IMR-90 (cell line): ENCODE data around the gene STAM. TPM values are rescaled to one million over a fixed set of nuclear protein-coding genes. Genes with fewer than 3 reads are reported as not detected.

Source experiments
- ATAC-seq: fragments of 200-7000 bp; cut with Tn5 transposase; 2 replicates; pipeline ENCODE4 v1.9.1; 2020; ENCODE audit warnings: low read depth, mild to moderate bottlenecking, moderate library complexity
- BruUV-seq: library from RNA; stranded (reverse); fragments of 400-500 nt; replicated peaks from 2 replicates; lab custom pipeline; 2021; lab: Mats Ljungman, UMichigan
- CTCF ChIA-PET: fragments of 300-600 bp; formaldehyde crosslinking; extraction: SDS; loops from one replicate; lab custom pipeline; 2021; ENCODE audit warnings: antibody characterized with exemption; lab: Yijun Ruan, JAX
- POLR2A ChIA-PET: fragments of 300-600 bp; sonication (Branson Sonifier 250); formaldehyde crosslinking; loops from one replicate; lab custom pipeline; 2022; ENCODE audit warnings: antibody characterized with exemption; ENCODE audit not compliant: unreplicated experiment; lab: Charles Lee
- DNase-seq: peaks from one replicate; pipeline ENCODE4 v3.0.0; 2013
- H2AFZ ChIP-seq: replicated peaks from 2 replicates; pipeline ENCODE3; 2013; ENCODE audit warnings: low read length, mild to moderate bottlenecking; ENCODE audit not compliant: poor library complexity
- H2AK5ac ChIP-seq: 2 replicates; pipeline ENCODE4 v1.6.1; 2013; ENCODE audit warnings: low read depth, low read length, inconsistent platforms
- H2AK9ac ChIP-seq: replicated peaks from 2 replicates; pipeline ENCODE3; 2013; ENCODE audit warnings: mild to moderate bottlenecking, low read depth, low read length, moderate library complexity; ENCODE audit not compliant: poor library complexity
- H2BK120ac ChIP-seq: 2 replicates; pipeline ENCODE4 v1.6.1; 2013; ENCODE audit warnings: low read depth, low read length, inconsistent platforms
- H2BK15ac ChIP-seq: 3 replicates; pipeline ENCODE4 v1.6.1; 2013; ENCODE audit warnings: low read depth, low read length, inconsistent platforms
- H2BK20ac ChIP-seq: 2 replicates; pipeline ENCODE4 v1.6.1; 2013; ENCODE audit warnings: low read depth, mild to moderate bottlenecking, inconsistent platforms, low read length, moderate library complexity
- H2BK5ac ChIP-seq: 2 replicates; pipeline ENCODE4 v1.6.1; 2013; ENCODE audit warnings: mild to moderate bottlenecking, low read depth, low read length, inconsistent platforms; ENCODE audit not compliant: poor library complexity, severe bottlenecking
- H3K14ac ChIP-seq: replicated peaks from 2 replicates; pipeline ENCODE4 v1.6.1; 2013; ENCODE audit warnings: low read depth, low read length, inconsistent platforms
- H3K18ac ChIP-seq: 2 replicates; pipeline ENCODE4 v1.6.1; 2013; ENCODE audit warnings: low read depth, low read length, control low read depth
- H3K23ac ChIP-seq: 2 replicates; pipeline ENCODE4 v1.6.1; 2013; ENCODE audit warnings: low read depth, low read length, inconsistent platforms
- H3K27ac ChIP-seq: 2 replicates; pipeline ENCODE4 v1.5.1; 2013; ENCODE audit warnings: mild to moderate bottlenecking, control low read depth, low read length; ENCODE audit not compliant: insufficient read depth
- H3K27me3 ChIP-seq: 2 replicates; pipeline ENCODE4 v1.6.1; 2013; ENCODE audit warnings: low read length; ENCODE audit not compliant: control insufficient read depth, insufficient read depth
- H3K36me3 ChIP-seq: 2 replicates; pipeline ENCODE4 v1.6.1; 2013; ENCODE audit warnings: low read length, mixed read lengths; ENCODE audit not compliant: control insufficient read depth, insufficient read depth
- H3K4ac ChIP-seq: 2 replicates; pipeline ENCODE4 v1.6.1; 2013; ENCODE audit warnings: low read depth, low read length, inconsistent platforms
- H3K4me1 ChIP-seq: 2 replicates; pipeline ENCODE4 v1.6.1; 2013; ENCODE audit warnings: low read length, mixed read lengths; ENCODE audit not compliant: control insufficient read depth, insufficient read depth
- H3K4me2 ChIP-seq: 2 replicates; pipeline ENCODE4 v1.6.1; 2013; ENCODE audit warnings: low read depth, mild to moderate bottlenecking, control low read depth, low read length, moderate library complexity
- H3K4me3 ChIP-seq: 2 replicates; pipeline ENCODE4 v1.5.1; 2013; ENCODE audit warnings: low read depth, mild to moderate bottlenecking, control low read depth, low read length, moderate library complexity; ENCODE audit not compliant: insufficient read depth
- H3K56ac ChIP-seq: 2 replicates; pipeline ENCODE4 v1.6.1; 2013; ENCODE audit warnings: low read length, inconsistent platforms; ENCODE audit not compliant: insufficient read depth; ENCODE audit errors: extremely low read depth
- H3K79me1 ChIP-seq, 2 experiments: 2 replicates each; pipeline ENCODE4 v1.6.1; 2013; ENCODE audit warnings: low read length in 2 of 2, inconsistent platforms in 1 of 2, low read depth in 1 of 2
- H3K9ac ChIP-seq: 2 replicates; pipeline ENCODE4 v1.6.1; 2013; ENCODE audit warnings: low read depth, low read length, control low read depth
- H3K9me1 ChIP-seq: 2 replicates; pipeline ENCODE4 v1.6.1; 2013; ENCODE audit warnings: low read length, inconsistent platforms; ENCODE audit not compliant: insufficient read depth
- H3K9me3 ChIP-seq: 2 replicates; pipeline ENCODE4 v1.6.1; 2013; ENCODE audit warnings: low read length; ENCODE audit not compliant: control insufficient read depth, insufficient read depth
- H4K20me1 ChIP-seq: 2 replicates; pipeline ENCODE4 v1.6.1; 2013; ENCODE audit warnings: low read length, inconsistent platforms; ENCODE audit not compliant: insufficient read depth
- H4K5ac ChIP-seq: 2 replicates; pipeline ENCODE4 v1.6.1; 2013; ENCODE audit warnings: mild to moderate bottlenecking, low read depth, low read length, control low read depth
- H4K8ac ChIP-seq, 2 experiments: 2 replicates each; pipeline ENCODE4 v1.6.1; 2013; ENCODE audit warnings: low read depth in 2 of 2, low read length in 2 of 2, control low read depth in 1 of 2, inconsistent platforms in 1 of 2
- H4K91ac ChIP-seq: 2 replicates; pipeline ENCODE4 v1.6.1; 2013; ENCODE audit warnings: low read depth, low read length, inconsistent platforms; ENCODE audit not compliant: insufficient read depth
- BHLHE40 ChIP-seq: fragments of 150-350 bp; IDR thresholded peaks from 2 replicates; pipeline ENCODE4 v1.6.1; 2016; ENCODE audit warnings: mild to moderate bottlenecking, low read depth, low read length
- CEBPB ChIP-seq: IDR thresholded peaks from 2 replicates; pipeline ENCODE4 v1.6.1; 2012; ENCODE audit warnings: low read depth, low read length, improper control_type of control experiment
- CHD1 ChIP-seq: IDR thresholded peaks from 2 replicates; pipeline ENCODE4 v1.6.1; 2012; ENCODE audit warnings: low read depth, low read length, improper control_type of control experiment
- CTCF ChIP-seq: conservative IDR thresholded peaks from 2 replicates; pipeline ENCODE4 v1.5.1; 2012; ENCODE audit warnings: mild to moderate bottlenecking, low read depth, low read length, improper control_type of control experiment
- FOS ChIP-seq: fragments of 150-350 bp; IDR thresholded peaks from 2 replicates; pipeline ENCODE4 v1.6.1; 2016; ENCODE audit warnings: low read depth, low read length
- MAFK ChIP-seq: IDR thresholded peaks from 2 replicates; pipeline ENCODE4 v1.6.1; 2012; ENCODE audit warnings: low read depth, low read length, improper control_type of control experiment
- MAZ ChIP-seq: IDR thresholded peaks from 2 replicates; pipeline ENCODE4 v1.6.1; 2012; ENCODE audit warnings: low read depth, mild to moderate bottlenecking, low read length, improper control_type of control experiment, moderate library complexity, borderline replicate concordance
- MXI1 ChIP-seq: IDR thresholded peaks from 2 replicates; pipeline ENCODE4 v1.6.1; 2012; ENCODE audit warnings: low read depth, mild to moderate bottlenecking, low read length, moderate library complexity, borderline replicate concordance
- NFE2L2 ChIP-seq: fragments of 150-350 bp; IDR thresholded peaks from 2 replicates; pipeline ENCODE4 v1.6.1; 2016; ENCODE audit warnings: low read depth, mild to moderate bottlenecking, low read length
- POLR2A ChIP-seq: IDR thresholded peaks from 2 replicates; pipeline ENCODE4 v1.6.1; 2012; ENCODE audit warnings: mild to moderate bottlenecking, low read depth, low read length
- RAD21 ChIP-seq: IDR thresholded peaks from 2 replicates; pipeline ENCODE4 v1.6.1; 2012; ENCODE audit warnings: low read length, improper control_type of control experiment
- RCOR1 ChIP-seq: IDR thresholded peaks from 2 replicates; pipeline ENCODE4 v1.6.1; 2012; ENCODE audit warnings: mild to moderate bottlenecking, low read length, improper control_type of control experiment; ENCODE audit not compliant: insufficient replicate concordance
- RFX5 ChIP-seq: IDR thresholded peaks from 2 replicates; pipeline ENCODE4 v1.8.0; 2012; ENCODE audit warnings: low read depth, mild to moderate bottlenecking, low read length, moderate library complexity
- SMC3 ChIP-seq: fragments of 150-350 bp; IDR thresholded peaks from 2 replicates; pipeline ENCODE4 v1.6.1; 2016; ENCODE audit warnings: low read depth, mild to moderate bottlenecking, antibody characterized with exemption, low read length, moderate library complexity
- USF2 ChIP-seq: fragments of 150-350 bp; IDR thresholded peaks from 2 replicates; pipeline ENCODE4 v1.6.1; 2017; ENCODE audit warnings: mild to moderate bottlenecking, antibody characterized with exemption, low read length, low read depth
- WGBS, 2 experiments: methylation state at CpG; one replicate each; pipeline versions ENCODE4 v1.1.5 to v1.1.7; 2013; ENCODE audit warnings: missing lambda C conversion rate in 2 of 2; ENCODE audit not compliant: insufficient read length in 1 of 2; ENCODE audit errors: extremely low coverage in 2 of 2; 5-methylcytosine and 5-hydroxymethylcytosine counted together
- dilution Hi-C: fragments of 300-500 bp; cut with HindIII; formaldehyde crosslinking; loops from one replicate; pipeline ENCODE4 v1.14.3; 2018; ENCODE audit warnings: low sequenced_read_pairs; ENCODE audit not compliant: unreplicated experiment
- in situ Hi-C: fragments of 300-500 bp; cut with MboI; formaldehyde crosslinking; loops from 3 replicates; pipeline ENCODE4 v1.14.3; 2019; ENCODE audit warnings: low sequenced_read_pairs, inconsistent platforms, mixed read lengths
- intact Hi-C: fragments of 100-400 bp; cut with micrococcal nuclease; formaldehyde crosslinking; loops from 2 replicates; pipeline ENCODE4 v1.10.0; 2022
- polyA plus RNA-seq, 3 experiments: library from polyadenylated mRNA; depleted of rRNA; stranded (reverse); fragments of >200 nt; gene quantifications; 2 replicates each; pipeline ENCODE4 v1.2.3, GENCODE V29; 2012; ENCODE audit warnings: low replicate concordance in 1 of 3
- total RNA-seq: library from RNA; depleted of rRNA; stranded (reverse); fragments of >200 nt; gene quantifications from 2 replicates; pipeline ENCODE4 v1.2.3, GENCODE V29; 2012
- TF ChIP-seq, protein P1 (sequence below): fragments of 150-350 bp; IDR thresholded peaks from 2 replicates; pipeline ENCODE4 v1.6.1; 2016; ENCODE audit warnings: low read depth, mild to moderate bottlenecking, low read length, moderate library complexity, borderline replicate concordance

Gene STAM
- total and polyA plus RNA-seq, 2 of the 4 experiments (the other 2 are of a cell fraction) = 22.9 to 23.3 TPM

DNA sequence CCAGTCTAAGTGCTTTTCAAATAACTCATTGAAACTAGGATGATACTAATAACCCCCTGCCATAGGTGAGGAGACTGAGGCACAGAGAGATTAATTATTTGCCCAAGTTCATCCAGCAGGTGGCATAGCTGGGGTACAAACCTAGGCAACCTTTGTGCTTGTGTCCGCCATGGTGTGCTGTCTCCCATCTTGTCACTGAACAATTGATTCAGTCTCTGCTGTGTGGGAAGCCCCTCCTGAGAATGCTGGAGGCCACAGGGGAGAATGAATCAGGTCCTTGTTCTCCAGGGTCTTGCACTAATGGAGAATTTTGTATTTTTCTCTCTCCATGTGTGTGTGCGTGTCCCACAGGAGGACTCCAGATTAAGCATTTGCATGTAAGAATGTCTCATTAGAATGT is 92.3 kb downstream of the STAM start:
- Histone ChIP-seq H3K4me3 (no peak overlapping the region), H3K27me3 (no peaks in the 10 kb centered on the region), H3K27ac (no peak overlapping the region), H2AFZ (no peak overlapping the region), H3K4me1 (no peaks in the 10 kb centered on the region), H4K5ac (no peak overlapping the region), H3K14ac (no peak overlapping the region), H2BK15ac (no peak overlapping the region), H3K9ac (no peak overlapping the region), H3K56ac (no peak overlapping the region), H3K18ac (no peak overlapping the region), H3K9me1 (no peaks in the 10 kb centered on the region), H4K20me1 (no peaks in the 10 kb centered on the region), H3K9me3 (no peaks in the 10 kb centered on the region), H3K36me3 (no peaks in the 10 kb centered on the region), H3K23ac (no peak overlapping the region), H2BK20ac (no peak overlapping the region), H3K4ac (no peak overlapping the region), H4K8ac (no peak overlapping the region), H2AK9ac (no peak overlapping the region), H2BK120ac (no peak overlapping the region), H2AK5ac (no peak overlapping the region), H2BK5ac (no peak overlapping the region), H3K4me2 (no peak overlapping the region), H4K91ac (no peak overlapping the region), H3K79me1 (no peaks in the 10 kb centered on the region)
- dilution Hi-C loops (no loop called here), intact Hi-C loops (loop anchor here (2.0 to 5.0 kb wide), 2 partner anchors 481 to 501 kb away; no protein-coding TSS in a partner anchor), in situ Hi-C loops (no loop called here)
- TF ChIP-seq NFE2L2 = no peak
- TF ChIP-seq CHD1 = no peak
- no peak for TF ChIP-seq RFX5
- TF ChIP-seq POLR2A = no peak
- TF ChIP-seq FOS = no peak
- no peak for TF ChIP-seq USF2
- no peak for TF ChIP-seq SMC3
- TF ChIP-seq BHLHE40 = no peak
- no peak for TF ChIP-seq RCOR1
- TF ChIP-seq CEBPB = no peak
- TF ChIP-seq CTCF = no peak
- TF ChIP-seq MAFK = no peak
- TF ChIP-seq MAZ = no peak
- TF ChIP-seq, protein P1, sequence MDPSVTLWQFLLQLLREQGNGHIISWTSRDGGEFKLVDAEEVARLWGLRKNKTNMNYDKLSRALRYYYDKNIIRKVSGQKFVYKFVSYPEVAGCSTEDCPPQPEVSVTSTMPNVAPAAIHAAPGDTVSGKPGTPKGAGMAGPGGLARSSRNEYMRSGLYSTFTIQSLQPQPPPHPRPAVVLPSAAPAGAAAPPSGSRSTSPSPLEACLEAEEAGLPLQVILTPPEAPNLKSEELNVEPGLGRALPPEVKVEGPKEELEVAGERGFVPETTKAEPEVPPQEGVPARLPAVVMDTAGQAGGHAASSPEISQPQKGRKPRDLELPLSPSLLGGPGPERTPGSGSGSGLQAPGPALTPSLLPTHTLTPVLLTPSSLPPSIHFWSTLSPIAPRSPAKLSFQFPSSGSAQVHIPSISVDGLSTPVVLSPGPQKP = no peak
- TF ChIP-seq RAD21 = no peak
- no peak for TF ChIP-seq MXI1
- ATAC-seq (no peak), DNase-seq (no peak)
- CTCF ChIA-PET = interaction anchor here (1.2 kb wide), 1 partner anchor 10 kb away, joined by 4 read pairs; no protein-coding TSS in a partner anchor
- 100% methylated on average over 1 of the region's 2 CpGs; no CpG with 5 or more reads in 1 of the 2 experiments for WGBS, 2 experiments
- POLR2A ChIA-PET = interaction anchor here (0.6 kb wide), 2 partner anchors 120 to 557 kb away, joined by 3 to 6 read pairs; no protein-coding TSS in a partner anchor
- BruUV-seq = no TSS peak
